Ureter (tissue), 1 donor: ENCODE measurements around the gene FGD4. TPM values are rescaled to one million over a fixed set of nuclear protein-coding genes. Genes with fewer than 3 reads are reported as not detected.

Experiments
- DNase-seq: peaks from one replicate; pipeline ENCODE4 v3.0.0-alpha.2; 2020; ENCODE audit warnings: low spot score
- total RNA-seq: library from RNA; stranded (reverse); gene quantifications from one replicate; pipeline ENCODE4 v1.2.4, GENCODE V29; 2023
- donor health status: DM: yes; HTN: yes; CAD: no.

FGD4 gene
- total RNA-seq, 1 donor from 2014 or later: 26.3 TPM

DNA sequence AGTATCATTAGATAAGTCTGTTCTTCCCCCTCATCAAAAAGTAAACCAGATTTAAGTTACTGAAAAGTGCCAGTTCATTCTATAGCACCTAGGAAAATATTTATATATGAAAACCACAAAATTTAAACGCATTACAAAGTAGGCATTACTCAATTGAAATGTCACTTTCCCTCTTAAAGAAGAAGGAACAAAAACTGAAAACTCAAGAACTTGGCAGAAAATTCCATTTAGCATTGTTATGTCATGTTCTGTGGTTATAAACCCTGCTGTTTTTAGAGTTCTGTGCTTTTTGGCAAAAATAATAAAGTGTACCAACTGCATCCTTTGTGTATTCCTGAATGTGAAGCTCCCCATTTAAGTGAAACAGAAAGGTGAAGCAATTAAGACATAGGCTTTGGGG is 3.6 kb downstream of the FGD4 start:
- DNase-seq: no peak

DNA sequence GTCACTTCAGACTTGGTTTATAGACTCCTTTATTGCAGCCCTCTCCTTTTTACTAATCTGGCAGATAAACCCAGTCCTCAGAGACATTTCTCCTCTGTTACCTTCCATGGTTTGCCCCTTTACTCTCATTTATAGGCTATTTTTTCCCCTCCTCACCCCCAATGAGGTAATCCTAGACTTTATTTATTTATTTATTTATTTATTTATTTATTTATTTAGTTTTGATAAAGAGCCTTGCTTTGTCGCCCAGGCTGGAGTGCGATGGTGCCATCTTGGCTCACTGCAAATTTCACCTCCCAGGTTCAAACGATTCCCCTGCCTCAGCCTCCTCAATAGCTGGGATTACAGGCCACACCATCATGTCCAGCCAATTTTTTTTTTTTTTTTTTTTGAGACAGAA is 8.4 kb downstream of the FGD4 start:
- DNase-seq: no peak

DNA sequence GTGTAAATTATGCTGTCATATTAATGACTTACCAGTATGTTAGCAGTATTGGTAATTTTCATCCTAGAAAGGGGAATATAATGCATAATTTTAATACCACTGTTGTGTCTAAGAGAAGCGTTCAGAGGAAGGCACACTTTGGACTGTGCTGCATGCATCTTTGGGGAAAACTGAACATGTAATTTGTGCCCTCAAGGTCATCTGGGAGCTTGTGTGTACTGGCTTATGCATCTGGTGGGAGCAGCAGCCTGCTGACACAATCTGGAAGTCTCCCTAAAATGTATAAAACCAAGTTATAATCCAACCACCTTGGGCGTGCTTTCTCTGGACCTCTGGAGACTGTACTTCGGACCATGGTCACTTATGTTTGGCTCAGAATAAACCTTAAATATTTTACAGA is 14.1 kb downstream of the FGD4 start:
- no peak for DNase-seq

DNA sequence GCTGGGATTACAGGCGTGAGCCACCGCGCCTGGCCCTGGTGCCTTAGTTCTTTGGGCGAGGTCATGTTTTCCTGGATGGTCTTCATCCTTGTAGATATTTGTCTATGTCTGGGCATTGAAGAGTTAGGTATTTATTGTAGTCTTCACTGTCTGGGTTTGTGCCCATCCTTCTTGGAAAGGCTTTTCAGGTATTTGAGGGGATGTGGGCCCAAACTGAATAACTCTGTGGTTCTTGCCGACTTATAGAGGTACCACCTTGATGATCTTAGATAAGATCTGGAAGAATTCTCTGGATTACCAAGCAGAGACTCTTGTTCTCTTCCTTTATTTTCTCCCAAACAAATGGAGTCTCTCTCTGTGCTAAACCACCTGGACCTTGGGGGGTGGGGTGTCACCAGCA is 18.9 kb downstream of the FGD4 start:
- DNase-seq: no peak

DNA sequence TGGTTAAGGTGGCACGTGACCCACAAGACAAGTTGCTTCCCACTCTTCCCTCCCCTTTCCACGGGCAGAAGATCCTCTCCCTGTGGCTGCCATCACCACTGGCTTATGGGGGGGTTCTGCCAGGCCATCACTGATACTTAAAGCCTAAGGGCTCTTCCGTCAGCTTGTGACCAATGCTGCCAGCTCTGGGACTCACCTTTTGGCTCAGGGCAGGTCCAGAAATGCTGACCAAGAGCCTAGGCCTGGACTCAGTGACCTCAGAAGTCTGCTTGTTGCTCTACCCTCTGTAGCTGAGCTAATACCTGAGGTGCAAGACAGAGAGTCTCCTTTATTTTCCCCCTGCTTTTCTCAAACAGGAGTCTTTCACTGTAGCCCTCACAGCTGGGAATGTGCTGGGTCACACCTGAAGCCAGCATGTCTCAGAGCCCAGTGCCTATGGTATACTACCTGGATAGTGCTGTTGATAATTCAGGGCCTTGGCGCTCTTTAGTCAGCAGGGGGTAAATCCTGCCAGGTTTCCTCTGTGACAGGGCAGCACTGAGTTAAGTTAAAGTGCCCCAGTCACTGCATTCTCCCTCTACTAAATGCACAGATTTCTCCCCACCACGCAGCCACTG is 19.7 kb downstream of the FGD4 start:
- no peak for DNase-seq

DNA sequence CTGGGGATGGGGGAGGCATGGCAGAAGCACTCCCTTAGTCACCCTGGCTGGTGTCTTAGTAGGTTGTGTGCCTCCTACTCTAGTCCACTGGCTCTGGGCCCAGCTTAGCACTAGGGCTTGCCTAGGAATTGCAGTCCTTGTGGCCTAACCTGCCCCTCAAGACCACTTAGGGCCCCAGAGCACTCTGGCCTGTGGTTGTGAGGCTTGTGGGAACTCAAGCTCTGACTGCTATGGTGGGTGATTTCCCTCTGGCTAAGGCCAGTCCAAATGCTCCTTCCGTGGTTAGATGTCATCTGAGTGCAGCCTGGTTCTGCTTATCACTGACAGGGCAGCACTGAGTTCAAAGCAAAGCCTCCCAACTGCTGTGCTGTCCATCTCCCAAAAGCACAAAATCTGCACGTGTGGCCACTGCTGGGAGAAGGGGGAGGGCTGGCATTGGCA is 20.2 kb downstream of the FGD4 start:
- no peak for DNase-seq

DNA sequence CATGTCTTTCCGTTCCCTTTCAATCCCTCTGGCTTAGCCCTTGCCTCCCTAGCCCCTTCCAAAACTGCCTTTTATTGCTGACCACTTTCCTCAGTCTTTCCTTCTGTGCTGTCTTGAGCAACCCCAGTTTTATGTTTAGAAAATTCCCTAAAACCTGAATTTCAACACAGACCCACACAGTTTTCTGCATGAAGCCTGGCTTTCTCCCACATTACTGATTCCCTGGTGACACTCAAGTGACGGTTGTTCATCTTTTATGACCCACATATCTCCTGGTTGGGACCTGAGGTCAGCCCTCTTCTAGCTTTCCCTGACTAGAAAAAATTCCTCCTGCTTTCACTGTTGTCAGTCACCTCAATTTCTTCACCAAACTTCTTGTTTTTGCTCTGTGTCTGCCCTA is 21.0 kb downstream of the FGD4 start:
- DNase-seq: no peak

DNA sequence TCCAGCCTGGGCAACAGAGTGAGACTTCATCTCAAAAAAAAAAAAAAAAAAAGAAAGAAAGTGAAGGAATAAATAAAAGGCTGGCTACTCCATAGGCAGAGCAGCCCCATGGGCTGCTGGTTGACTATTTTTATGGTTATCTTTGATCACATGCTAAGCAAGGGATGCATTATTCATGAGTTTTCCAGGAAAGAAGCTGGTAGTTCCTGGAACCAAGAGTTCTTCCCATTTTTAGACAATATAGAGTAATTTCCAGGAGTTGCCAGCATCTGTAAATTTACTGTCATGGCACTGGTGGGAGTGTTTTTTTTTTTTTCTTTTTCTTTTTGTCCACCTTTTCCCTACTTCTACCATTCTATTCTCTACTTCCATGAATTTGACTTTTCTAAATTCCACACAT is 24.2 kb downstream of the FGD4 start:
- DNase-seq: no peak

DNA sequence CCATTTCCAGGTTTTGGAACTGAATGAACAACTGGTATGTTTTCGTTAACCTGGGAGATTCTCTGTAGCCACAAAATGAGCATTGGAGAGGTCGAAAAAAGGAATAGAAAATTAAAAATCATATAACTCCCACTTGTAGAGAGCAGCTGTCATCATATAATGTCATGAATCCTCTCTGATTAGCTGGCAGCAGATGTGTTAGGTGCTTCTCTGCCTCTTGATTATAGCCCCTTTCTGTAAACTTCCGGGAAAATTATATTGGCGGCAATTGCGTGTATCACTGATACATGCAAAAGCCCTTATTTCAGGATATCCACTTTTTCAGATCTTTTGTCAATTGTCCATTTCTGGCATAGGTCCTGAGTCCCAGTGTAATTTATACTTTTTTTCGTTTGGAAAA is 31.7 kb downstream of the FGD4 start:
- DNase-seq: no peak

DNA sequence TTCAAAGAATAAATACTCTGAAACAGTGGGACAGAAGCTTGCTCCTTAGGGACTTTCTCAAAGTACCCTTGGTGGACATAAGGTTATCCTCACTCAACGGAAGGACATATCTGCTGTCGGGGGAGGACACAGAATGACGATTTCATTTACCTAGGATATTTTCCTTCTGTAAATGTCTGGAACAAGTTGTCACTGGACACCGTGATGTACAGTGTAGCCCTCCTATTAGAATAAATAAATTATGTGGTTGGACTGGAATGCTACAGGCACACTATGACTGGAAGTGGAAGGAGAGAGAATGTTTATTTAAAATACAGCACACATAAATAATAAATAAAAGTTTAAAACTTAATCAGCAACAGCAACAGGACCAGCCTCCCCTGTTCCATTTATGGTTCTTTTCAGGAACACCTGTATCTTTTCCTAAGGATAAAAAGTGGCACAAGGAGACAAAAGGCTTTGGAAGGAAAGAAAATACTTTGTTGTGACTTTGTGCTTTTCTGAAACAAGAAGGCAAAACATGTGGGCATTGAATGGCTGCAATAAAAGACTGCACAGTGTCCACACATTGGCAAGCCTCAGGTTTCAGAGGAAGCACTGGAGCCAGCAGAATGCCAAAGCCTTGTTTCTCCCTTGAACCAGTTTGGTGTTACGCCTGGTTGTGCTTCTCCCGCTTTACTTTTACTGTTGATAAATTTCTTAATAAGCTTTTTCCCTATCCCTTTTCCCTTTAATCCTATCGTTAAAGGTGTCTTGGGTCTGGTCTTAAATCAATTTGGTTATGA is 36.8 kb downstream of the FGD4 start:
- no peak for DNase-seq

DNA sequence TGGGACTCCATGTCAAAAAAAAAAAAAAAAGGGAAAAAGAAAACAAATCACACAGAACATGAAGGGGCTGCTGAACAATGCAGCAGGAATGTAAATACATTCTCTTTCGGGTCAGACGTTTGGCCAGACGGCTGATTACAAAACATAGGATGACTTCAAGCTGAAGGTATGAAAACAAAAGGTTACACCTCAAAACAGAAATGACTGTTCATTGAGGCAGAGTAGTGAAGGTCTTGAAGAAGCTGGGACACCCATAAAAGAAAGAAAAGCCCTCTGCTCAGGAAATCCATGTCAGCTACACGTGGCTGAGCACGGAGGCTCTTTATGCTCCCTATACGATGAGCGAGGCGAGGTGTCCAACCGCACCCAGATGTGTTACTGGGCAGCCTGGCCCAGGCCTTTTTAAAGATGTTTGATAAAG is 37.7 kb downstream of the FGD4 start:
- DNase-seq: no peak

DNA sequence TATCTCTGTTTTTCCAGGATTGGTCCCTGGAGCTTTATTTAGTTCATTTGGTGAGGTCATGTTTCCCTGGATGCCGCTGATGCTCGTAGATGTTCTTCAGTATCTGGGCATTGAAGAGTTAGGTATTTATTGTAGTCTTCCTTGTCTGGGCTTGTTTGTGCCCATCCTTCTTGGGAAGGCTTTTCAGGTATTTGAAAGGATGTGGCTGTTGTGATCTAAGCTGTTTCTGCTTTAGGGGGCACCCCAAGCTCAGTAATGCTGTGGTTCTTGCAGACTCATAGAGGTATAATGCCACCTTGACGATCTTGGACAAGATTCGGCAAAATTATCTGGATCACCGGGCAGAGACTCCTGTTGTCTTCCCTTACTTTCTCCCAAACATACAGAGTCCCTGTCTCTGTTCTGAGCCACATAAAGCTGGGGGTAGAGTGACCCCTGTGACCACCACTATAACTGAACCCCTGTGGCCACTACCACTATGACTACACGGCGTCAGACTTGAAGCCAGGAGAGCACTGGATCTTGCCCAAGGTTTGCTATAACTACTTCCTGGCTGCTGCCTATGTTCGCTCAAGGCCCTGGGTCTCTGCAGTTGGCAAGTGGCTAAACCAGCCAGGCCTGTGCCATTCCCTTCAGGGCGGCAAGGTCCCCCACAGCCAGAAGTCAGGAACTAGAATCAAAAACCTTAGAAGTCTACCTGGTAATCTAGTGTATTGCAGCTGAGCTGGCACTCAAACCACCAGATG is 40.9 kb downstream of the FGD4 start:
- DNase-seq: no peak

DNA sequence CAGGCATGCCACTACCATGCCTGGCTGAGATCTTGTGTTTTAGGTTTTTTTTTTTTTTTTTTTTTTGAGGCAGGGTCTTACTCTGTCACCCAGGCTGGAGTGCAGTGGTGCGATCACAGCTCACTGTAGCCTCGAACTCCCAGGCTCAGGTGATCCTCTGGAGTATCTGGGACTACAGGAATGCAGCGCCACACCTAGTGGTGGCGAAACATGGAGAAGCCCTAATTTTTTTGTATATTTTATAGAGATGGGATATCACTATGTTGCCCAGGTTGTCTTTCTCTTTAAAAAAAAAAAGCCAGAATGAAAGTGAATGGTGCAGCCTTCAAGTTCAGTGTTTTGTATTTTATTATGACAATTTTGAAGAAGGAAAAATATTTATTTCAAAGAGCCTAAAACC is 44.1 kb downstream of the FGD4 start:
- no peak for DNase-seq

DNA sequence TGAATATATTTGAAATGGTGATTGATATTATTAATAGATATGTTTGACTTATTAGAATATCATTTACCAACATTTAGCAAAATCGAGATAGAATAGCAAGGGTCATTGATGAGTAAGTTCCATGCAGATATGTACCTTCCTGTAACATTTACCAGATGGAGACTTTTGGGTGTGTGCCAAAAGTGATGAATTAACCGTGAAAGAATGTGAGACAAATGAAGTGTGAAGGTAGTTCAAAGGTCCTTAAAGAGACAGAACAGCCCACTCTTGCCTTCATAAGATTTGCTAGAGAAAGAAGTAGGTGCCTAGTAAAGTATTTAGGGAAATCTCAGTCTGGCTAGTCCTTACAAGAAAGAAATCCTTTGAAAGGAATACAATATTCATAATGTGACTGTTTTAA is 45.5 kb downstream of the FGD4 start:
- DNase-seq: no peak

DNA sequence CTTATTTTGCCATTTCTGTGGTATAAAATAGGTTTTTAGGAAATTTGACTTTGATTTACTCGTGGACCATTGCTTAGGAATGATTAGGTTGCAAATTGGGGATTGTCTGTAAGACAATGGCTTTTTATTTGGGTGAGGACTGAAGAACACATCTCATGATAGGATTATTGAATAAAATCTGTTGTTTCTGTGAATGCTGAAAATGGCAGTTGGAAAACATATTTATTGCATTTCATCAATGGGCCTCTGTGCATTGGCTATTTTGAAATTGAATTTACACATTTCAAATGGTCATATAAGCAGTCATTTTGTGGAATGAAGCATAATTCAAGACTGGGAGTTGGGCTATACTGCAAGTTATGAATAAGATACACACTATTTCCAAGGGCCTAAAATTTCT is 46.0 kb downstream of the FGD4 start:
- no peak for DNase-seq

DNA sequence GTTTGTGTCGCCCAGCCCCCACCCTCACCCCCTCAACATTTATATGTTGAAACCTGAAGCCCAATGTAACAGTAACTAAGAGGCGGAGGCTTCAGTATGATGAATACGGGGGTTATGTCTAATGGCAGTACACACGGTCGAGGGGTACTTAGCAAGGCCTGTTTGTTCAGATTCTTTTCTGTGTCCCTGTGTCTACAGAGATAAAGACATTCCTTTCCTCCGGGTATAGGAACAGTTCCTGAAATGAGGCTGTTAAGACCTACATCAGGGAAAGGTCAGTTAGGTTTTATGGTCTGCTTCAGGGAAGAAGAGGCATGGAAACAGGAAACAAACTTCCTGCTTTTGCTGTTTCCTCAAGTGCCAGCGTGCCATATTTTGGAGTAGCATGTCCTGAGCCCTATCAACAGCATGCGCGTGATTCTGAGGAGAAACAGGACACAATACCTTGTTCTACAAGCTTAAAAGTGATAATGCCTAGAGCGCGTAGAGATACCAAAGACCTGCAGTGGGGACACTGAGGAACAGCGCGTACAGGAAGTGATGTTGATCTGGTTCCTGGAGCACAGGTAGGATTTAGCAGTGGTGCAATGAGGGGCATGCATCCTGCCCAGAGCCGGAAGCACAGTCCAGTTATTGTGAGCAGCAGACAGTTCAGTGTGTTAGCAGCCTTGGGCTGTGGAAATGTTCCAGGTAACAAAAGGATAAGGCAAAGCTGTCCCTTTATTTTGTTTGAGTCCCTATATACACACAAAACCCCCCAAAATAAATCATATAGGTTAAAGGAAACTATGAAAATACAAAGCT is 47.2 kb downstream of the FGD4 start:
- DNase-seq: no peak

DNA sequence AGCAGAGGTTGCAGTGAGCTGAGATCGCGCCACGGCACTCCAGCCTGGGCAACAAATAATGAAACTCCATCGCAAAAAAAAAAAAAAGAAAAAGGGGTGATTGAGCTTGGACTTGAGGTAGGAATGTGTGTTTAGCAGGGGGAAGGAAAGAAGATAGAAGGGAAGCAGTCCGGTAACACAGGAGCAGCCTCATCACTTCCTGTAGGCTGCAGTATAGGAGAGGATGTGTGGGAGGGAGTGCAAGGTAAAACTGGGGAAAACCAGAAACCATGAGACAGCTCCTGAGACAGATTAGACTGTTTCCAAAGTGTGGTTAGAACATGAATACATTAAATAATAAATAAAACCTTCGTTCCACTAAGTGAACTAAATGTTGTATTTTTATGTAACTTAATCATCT is 49.2 kb downstream of the FGD4 start:
- DNase-seq: no peak

DNA sequence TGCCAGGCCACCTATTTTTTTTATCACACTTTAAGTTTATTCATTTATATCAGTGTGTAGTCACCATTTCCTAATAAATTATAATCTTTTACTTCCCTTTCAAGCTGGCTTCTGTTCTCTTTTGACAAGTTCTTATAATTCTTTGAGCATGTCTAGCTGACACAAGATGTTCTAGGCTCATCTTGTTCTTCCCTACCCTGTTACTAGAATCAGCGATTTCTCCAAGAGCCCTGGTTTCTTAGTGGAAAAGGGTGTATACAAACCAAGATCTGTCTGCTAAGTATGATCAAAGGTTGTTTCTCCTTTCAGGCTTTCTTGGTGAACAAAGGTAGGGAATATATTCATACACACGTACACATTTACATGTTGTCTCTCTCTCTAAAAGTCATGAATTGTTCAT is 51.0 kb downstream of the FGD4 start:
- DNase-seq: no peak

DNA sequence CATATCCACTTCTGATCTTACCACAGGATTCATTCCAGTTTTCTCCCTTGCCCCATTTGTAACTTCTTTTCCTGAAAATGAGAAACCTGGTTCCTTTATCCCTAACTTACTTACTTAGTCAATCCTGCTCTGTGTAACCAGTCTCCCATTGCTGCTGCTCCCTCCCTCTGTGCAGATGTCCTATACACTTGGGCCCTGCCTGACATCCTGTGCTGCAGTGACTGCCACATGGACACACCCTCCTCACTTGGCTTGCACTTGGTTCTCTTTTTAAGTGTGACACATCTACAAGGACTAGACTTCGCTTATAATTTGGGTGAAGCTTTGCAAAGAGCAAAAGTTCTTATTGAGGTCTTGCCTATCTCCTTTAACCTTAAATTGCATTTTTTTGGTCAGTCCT is 51.4 kb downstream of the FGD4 start:
- DNase-seq: no peak

DNA sequence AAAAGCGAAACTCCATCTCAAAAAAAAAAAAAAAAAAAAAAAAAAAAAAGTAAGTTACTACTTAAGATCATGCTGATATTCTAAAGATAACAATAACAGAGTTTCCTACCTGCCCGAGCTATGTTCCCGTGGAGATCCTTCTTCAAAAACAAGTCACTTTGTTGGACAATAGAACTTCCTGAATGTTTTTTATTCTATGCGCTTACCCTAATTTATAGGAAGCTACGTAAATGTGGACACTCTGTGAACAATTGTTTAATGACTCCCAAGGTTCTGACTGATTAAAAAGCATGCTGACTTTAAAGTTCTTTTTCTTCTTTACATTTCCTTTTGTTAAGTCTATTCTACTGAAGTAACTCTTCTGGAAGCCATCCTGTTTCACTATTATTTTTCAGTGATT is 52.5 kb downstream of the FGD4 start:
- no peak for DNase-seq

DNA sequence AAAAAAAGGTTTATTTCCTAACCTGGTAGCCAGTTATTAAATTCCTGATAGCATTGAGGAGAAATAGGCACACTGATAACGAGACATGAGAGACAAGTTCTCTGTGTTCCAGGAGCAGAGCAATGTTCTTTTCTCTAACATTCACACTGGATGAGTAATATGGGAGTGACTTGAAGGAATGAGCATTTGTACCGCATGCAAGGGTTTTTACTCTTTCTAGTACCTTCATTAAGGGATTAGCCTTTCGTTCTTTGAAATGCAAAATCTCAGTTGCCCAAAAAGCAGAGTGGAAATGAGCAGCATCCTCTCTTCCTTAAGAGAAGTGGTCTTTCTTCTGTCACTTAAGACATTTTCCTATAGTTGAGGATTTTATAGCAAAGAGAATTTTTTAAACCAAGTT is 54.7 kb downstream of the FGD4 start:
- DNase-seq: no peak

DNA sequence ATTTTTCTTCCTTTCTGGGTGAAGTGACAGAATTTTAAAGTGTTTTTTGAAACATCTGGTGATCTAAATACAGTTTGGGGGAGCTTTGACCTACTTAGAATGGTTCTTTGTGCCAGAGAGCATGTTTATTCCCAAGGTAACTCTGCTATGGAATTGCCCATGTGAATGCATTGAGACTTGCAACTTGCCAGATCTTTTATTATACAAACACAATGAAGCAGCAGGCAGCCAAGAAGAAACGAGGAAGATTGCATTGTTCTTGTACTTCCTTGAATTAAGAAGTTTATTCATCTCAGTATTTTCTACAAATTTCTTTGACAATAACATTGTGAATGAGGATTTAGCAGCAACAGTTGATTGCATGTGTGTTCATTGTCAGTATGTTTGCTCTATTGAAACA is 55.5 kb downstream of the FGD4 start:
- no peak for DNase-seq
